IMR-90 (cell line): ENCODE measurements around the gene OR2A7. TPM values are rescaled to one million over a fixed set of nuclear protein-coding genes. Genes with fewer than 3 reads are reported as not detected.

ENCODE experiments used
- ATAC-seq: fragments of 200-7000 bp; cut with Tn5 transposase; 2 replicates; pipeline ENCODE4 v1.9.1; 2020; ENCODE audit warnings: low read depth, mild to moderate bottlenecking, moderate library complexity
- BruUV-seq: library from RNA; stranded (reverse); fragments of 400-500 nt; replicated peaks from 2 replicates; lab custom pipeline; 2021; lab: Mats Ljungman, UMichigan
- CTCF ChIA-PET: fragments of 300-600 bp; formaldehyde crosslinking; extraction: SDS; loops from one replicate; lab custom pipeline; 2021; ENCODE audit warnings: antibody characterized with exemption; lab: Yijun Ruan, JAX
- POLR2A ChIA-PET: fragments of 300-600 bp; sonication (Branson Sonifier 250); formaldehyde crosslinking; loops from one replicate; lab custom pipeline; 2022; ENCODE audit warnings: antibody characterized with exemption; ENCODE audit not compliant: unreplicated experiment; lab: Charles Lee
- DNase-seq: peaks from one replicate; pipeline ENCODE4 v3.0.0; 2013
- H2AFZ ChIP-seq: replicated peaks from 2 replicates; pipeline ENCODE3; 2013; ENCODE audit warnings: low read length, mild to moderate bottlenecking; ENCODE audit not compliant: poor library complexity
- H2AK5ac ChIP-seq: 2 replicates; pipeline ENCODE4 v1.6.1; 2013; ENCODE audit warnings: low read depth, low read length, inconsistent platforms
- H2AK9ac ChIP-seq: replicated peaks from 2 replicates; pipeline ENCODE3; 2013; ENCODE audit warnings: mild to moderate bottlenecking, low read depth, low read length, moderate library complexity; ENCODE audit not compliant: poor library complexity
- H2BK120ac ChIP-seq: 2 replicates; pipeline ENCODE4 v1.6.1; 2013; ENCODE audit warnings: low read depth, low read length, inconsistent platforms
- H2BK15ac ChIP-seq: 3 replicates; pipeline ENCODE4 v1.6.1; 2013; ENCODE audit warnings: low read depth, low read length, inconsistent platforms
- H2BK20ac ChIP-seq: 2 replicates; pipeline ENCODE4 v1.6.1; 2013; ENCODE audit warnings: low read depth, mild to moderate bottlenecking, inconsistent platforms, low read length, moderate library complexity
- H2BK5ac ChIP-seq: 2 replicates; pipeline ENCODE4 v1.6.1; 2013; ENCODE audit warnings: mild to moderate bottlenecking, low read depth, low read length, inconsistent platforms; ENCODE audit not compliant: poor library complexity, severe bottlenecking
- H3K14ac ChIP-seq: replicated peaks from 2 replicates; pipeline ENCODE4 v1.6.1; 2013; ENCODE audit warnings: low read depth, low read length, inconsistent platforms
- H3K18ac ChIP-seq: 2 replicates; pipeline ENCODE4 v1.6.1; 2013; ENCODE audit warnings: low read depth, low read length, control low read depth
- H3K23ac ChIP-seq: 2 replicates; pipeline ENCODE4 v1.6.1; 2013; ENCODE audit warnings: low read depth, low read length, inconsistent platforms
- H3K27ac ChIP-seq: 2 replicates; pipeline ENCODE4 v1.5.1; 2013; ENCODE audit warnings: mild to moderate bottlenecking, control low read depth, low read length; ENCODE audit not compliant: insufficient read depth
- H3K27me3 ChIP-seq: 2 replicates; pipeline ENCODE4 v1.6.1; 2013; ENCODE audit warnings: low read length; ENCODE audit not compliant: control insufficient read depth, insufficient read depth
- H3K36me3 ChIP-seq: 2 replicates; pipeline ENCODE4 v1.6.1; 2013; ENCODE audit warnings: low read length, mixed read lengths; ENCODE audit not compliant: control insufficient read depth, insufficient read depth
- H3K4ac ChIP-seq: 2 replicates; pipeline ENCODE4 v1.6.1; 2013; ENCODE audit warnings: low read depth, low read length, inconsistent platforms
- H3K4me1 ChIP-seq: 2 replicates; pipeline ENCODE4 v1.6.1; 2013; ENCODE audit warnings: low read length, mixed read lengths; ENCODE audit not compliant: control insufficient read depth, insufficient read depth
- H3K4me2 ChIP-seq: 2 replicates; pipeline ENCODE4 v1.6.1; 2013; ENCODE audit warnings: low read depth, mild to moderate bottlenecking, control low read depth, low read length, moderate library complexity
- H3K4me3 ChIP-seq: 2 replicates; pipeline ENCODE4 v1.5.1; 2013; ENCODE audit warnings: low read depth, mild to moderate bottlenecking, control low read depth, low read length, moderate library complexity; ENCODE audit not compliant: insufficient read depth
- H3K56ac ChIP-seq: 2 replicates; pipeline ENCODE4 v1.6.1; 2013; ENCODE audit warnings: low read length, inconsistent platforms; ENCODE audit not compliant: insufficient read depth; ENCODE audit errors: extremely low read depth
- H3K79me1 ChIP-seq, 2 experiments: 2 replicates each; pipeline ENCODE4 v1.6.1; 2013; ENCODE audit warnings: low read length in 2 of 2, inconsistent platforms in 1 of 2, low read depth in 1 of 2
- H3K9ac ChIP-seq: 2 replicates; pipeline ENCODE4 v1.6.1; 2013; ENCODE audit warnings: low read depth, low read length, control low read depth
- H3K9me1 ChIP-seq: 2 replicates; pipeline ENCODE4 v1.6.1; 2013; ENCODE audit warnings: low read length, inconsistent platforms; ENCODE audit not compliant: insufficient read depth
- H3K9me3 ChIP-seq: 2 replicates; pipeline ENCODE4 v1.6.1; 2013; ENCODE audit warnings: low read length; ENCODE audit not compliant: control insufficient read depth, insufficient read depth
- H4K20me1 ChIP-seq: 2 replicates; pipeline ENCODE4 v1.6.1; 2013; ENCODE audit warnings: low read length, inconsistent platforms; ENCODE audit not compliant: insufficient read depth
- H4K5ac ChIP-seq: 2 replicates; pipeline ENCODE4 v1.6.1; 2013; ENCODE audit warnings: mild to moderate bottlenecking, low read depth, low read length, control low read depth
- H4K8ac ChIP-seq, 2 experiments: 2 replicates each; pipeline ENCODE4 v1.6.1; 2013; ENCODE audit warnings: low read depth in 2 of 2, low read length in 2 of 2, control low read depth in 1 of 2, inconsistent platforms in 1 of 2
- H4K91ac ChIP-seq: 2 replicates; pipeline ENCODE4 v1.6.1; 2013; ENCODE audit warnings: low read depth, low read length, inconsistent platforms; ENCODE audit not compliant: insufficient read depth
- MXI1 ChIP-seq: IDR thresholded peaks from 2 replicates; pipeline ENCODE4 v1.6.1; 2012; ENCODE audit warnings: low read depth, mild to moderate bottlenecking, low read length, moderate library complexity, borderline replicate concordance
- NFE2L2 ChIP-seq: fragments of 150-350 bp; IDR thresholded peaks from 2 replicates; pipeline ENCODE4 v1.6.1; 2016; ENCODE audit warnings: low read depth, mild to moderate bottlenecking, low read length
- RAD21 ChIP-seq: IDR thresholded peaks from 2 replicates; pipeline ENCODE4 v1.6.1; 2012; ENCODE audit warnings: low read length, improper control_type of control experiment
- RCOR1 ChIP-seq: IDR thresholded peaks from 2 replicates; pipeline ENCODE4 v1.6.1; 2012; ENCODE audit warnings: mild to moderate bottlenecking, low read length, improper control_type of control experiment; ENCODE audit not compliant: insufficient replicate concordance
- SMC3 ChIP-seq: fragments of 150-350 bp; IDR thresholded peaks from 2 replicates; pipeline ENCODE4 v1.6.1; 2016; ENCODE audit warnings: low read depth, mild to moderate bottlenecking, antibody characterized with exemption, low read length, moderate library complexity
- USF2 ChIP-seq: fragments of 150-350 bp; IDR thresholded peaks from 2 replicates; pipeline ENCODE4 v1.6.1; 2017; ENCODE audit warnings: mild to moderate bottlenecking, antibody characterized with exemption, low read length, low read depth
- WGBS, 2 experiments: methylation state at CpG; one replicate each; pipeline versions ENCODE4 v1.1.5 to v1.1.7; 2013; ENCODE audit warnings: missing lambda C conversion rate in 2 of 2; ENCODE audit not compliant: insufficient read length in 1 of 2; ENCODE audit errors: extremely low coverage in 2 of 2; 5-methylcytosine and 5-hydroxymethylcytosine counted together
- dilution Hi-C: fragments of 300-500 bp; cut with HindIII; formaldehyde crosslinking; loops from one replicate; pipeline ENCODE4 v1.14.3; 2018; ENCODE audit warnings: low sequenced_read_pairs; ENCODE audit not compliant: unreplicated experiment
- in situ Hi-C: fragments of 300-500 bp; cut with MboI; formaldehyde crosslinking; loops from 3 replicates; pipeline ENCODE4 v1.14.3; 2019; ENCODE audit warnings: low sequenced_read_pairs, inconsistent platforms, mixed read lengths
- intact Hi-C: fragments of 100-400 bp; cut with micrococcal nuclease; formaldehyde crosslinking; loops from 2 replicates; pipeline ENCODE4 v1.10.0; 2022
- polyA plus RNA-seq, 3 experiments: library from polyadenylated mRNA; depleted of rRNA; stranded (reverse); fragments of >200 nt; gene quantifications; 2 replicates each; pipeline ENCODE4 v1.2.3, GENCODE V29; 2012; ENCODE audit warnings: low replicate concordance in 1 of 3
- total RNA-seq: library from RNA; depleted of rRNA; stranded (reverse); fragments of >200 nt; gene quantifications from 2 replicates; pipeline ENCODE4 v1.2.3, GENCODE V29; 2012

OR2A7 gene
- total and polyA plus RNA-seq, 2 of the 4 experiments (the other 2 are of a cell fraction), result not detected

- Histone ChIP-seq H2BK5ac (no peak overlapping the region), H2AK5ac (no peak overlapping the region), H3K14ac (no peak overlapping the region), H3K56ac (no peak overlapping the region), H3K23ac (no peak overlapping the region), H3K9ac (no peak overlapping the region), H2BK120ac (no peak overlapping the region), H3K4me2 (no peak overlapping the region), H2AK9ac (no peak overlapping the region), H4K20me1 (no peaks in the 10 kb centered on the region), H2AFZ (no peak overlapping the region), H4K91ac (no peak overlapping the region), H3K27me3 (no peaks in the 10 kb centered on the region), H3K4me3 (no peak overlapping the region), H4K5ac (no peak overlapping the region), H2BK20ac (no peak overlapping the region), H3K9me3 (peaks cover 2% of the 10 kb centered on the region; the same call in 1 of the 2 replicates), H3K79me1 (no peaks in the 10 kb centered on the region), H3K36me3 (no peaks in the 10 kb centered on the region), H3K18ac (no peak overlapping the region), H2BK15ac (no peak overlapping the region), H3K27ac (no peak overlapping the region), H3K9me1 (no peaks in the 10 kb centered on the region), H3K4ac (no peak overlapping the region), H3K4me1 (no peaks in the 10 kb centered on the region), H4K8ac (no peak overlapping the region)
- WGBS, 2 experiments, result no CpG with 5 or more reads among the region's 3 CpGs
- POLR2A ChIA-PET, result no interaction called here
- CTCF ChIA-PET, result no interaction called here
- dilution Hi-C loops, result no loop called here
- TF ChIP-seq NFE2L2 (no peak), RCOR1 (no peak), USF2 (no peak), RAD21 (no peak), MXI1 (no peak), SMC3 (no peak)
- no peak for ATAC-seq
- no peak for DNase-seq
- in situ Hi-C loops, result no loop called here
- intact Hi-C loops, result no loop called here
- BruUV-seq, result no TSS peak
These were observed 8.5 kb downstream of the OR2A7 start for GRCh38 chr7:144256112-144256511.
